HCT116 (cell line): ENCODE data around the gene SLC22A2. TPM values are rescaled to one million over a fixed set of nuclear protein-coding genes. Genes with fewer than 3 reads are reported as not detected.

Experiments
- ATAC-seq: fragments of 200-7000 bp; cut with Tn5 transposase; 2 replicates; pipeline ENCODE4 v1.9.1; 2020; ENCODE audit warnings: mild to moderate bottlenecking, moderate library complexity
- BruUV-seq: library from RNA; stranded (reverse); fragments of 400-500 nt; replicated peaks from 2 replicates; lab custom pipeline; 2021; lab: Mats Ljungman, UMichigan
- CTCF ChIA-PET: fragments of 300-600 bp; sonication (Branson Sonifier 250); formaldehyde crosslinking; loops from one replicate; lab custom pipeline; 2021; ENCODE audit warnings: antibody characterized with exemption; lab: Charles Lee
- POLR2A ChIA-PET: fragments of 300-600, 350-600 bp; sonication (Branson Sonifier 250); formaldehyde crosslinking; loops from one replicate; lab custom pipeline; 2021; ENCODE audit warnings: antibody characterized with exemption; lab: Charles Lee
- RAD21 ChIA-PET, 2 experiments: fragments of 300-600 bp; sonication (Branson Sonifier 250); formaldehyde crosslinking; loops; one replicate each; lab custom pipeline; 2023; ENCODE audit warnings: low total read pairs in 2 of 2; ENCODE audit not compliant: uncharacterized antibody in 2 of 2, unreplicated experiment in 2 of 2, low non-redundant PET in 1 of 2; lab: Charles Lee
- DNase-seq: peaks from one replicate; pipeline ENCODE4 v3.0.0-alpha.2; 2010; ENCODE audit warnings: low read depth, low spot score
- H2AFZ ChIP-seq: fragments of 200-600 bp; shearing (Covaris generic), sonication (generic); 2 replicates; pipeline ENCODE4 v1.6.1; 2017; ENCODE audit warnings: low read depth, mixed run types, mixed read lengths, antibody characterized with exemption, low read length; ENCODE audit not compliant: poor library complexity, severe bottlenecking
- H3K27ac ChIP-seq: 2 replicates; pipeline ENCODE4 v1.5.1; 2012; ENCODE audit warnings: low read depth, low read length
- H3K27me3 ChIP-seq: fragments of 200-600 bp; sonication (generic); 2 replicates; pipeline ENCODE4 v1.6.1; 2016; ENCODE audit warnings: mixed run types, low read length, mixed read lengths; ENCODE audit not compliant: insufficient read depth
- H3K36me3 ChIP-seq, 2 experiments: fragments of 200-500 bp in 1 of 2; fragments of 200-600 bp in 1 of 2; sonication (Bioruptor generic) in 1 of 2; sonication (generic) in 1 of 2; 2 replicates each; pipeline versions ENCODE4 v1.5.1 to v1.6.1; 2014 to 2016; ENCODE audit warnings: low read length in 2 of 2, inconsistent platforms in 1 of 2, mixed read lengths in 1 of 2, mixed run types in 1 of 2; ENCODE audit not compliant: insufficient read depth in 2 of 2, control insufficient read depth in 1 of 2
- H3K4me1 ChIP-seq, 2 experiments: fragments of 200-600 bp in 1 of 2; sonication (generic) in 1 of 2; 2 replicates each; pipeline versions ENCODE4 v1.5.1 to v1.6.1; 2012 to 2017; ENCODE audit warnings: low read length in 2 of 2, inconsistent platforms in 1 of 2, mild to moderate bottlenecking in 1 of 2, mixed read lengths in 1 of 2, mixed run types in 1 of 2, moderate library complexity in 1 of 2; ENCODE audit not compliant: insufficient read depth in 2 of 2, control insufficient read depth in 1 of 2
- H3K4me2 ChIP-seq: fragments of 200-600 bp; sonication (generic); 2 replicates; pipeline ENCODE4 v1.6.1; 2017; ENCODE audit warnings: mixed run types, low read length, mixed read lengths
- H3K4me3 ChIP-seq, 2 experiments: fragments of 200-600 bp in 1 of 2; sonication (generic) in 1 of 2; replicated peaks in 1 of 2; 2 replicates each; pipeline ENCODE4 v1.5.1; 2011 to 2016; ENCODE audit warnings: low read length in 2 of 2, control low read depth in 1 of 2, low read depth in 1 of 2, mild to moderate bottlenecking in 1 of 2, mixed read lengths in 1 of 2, mixed run types in 1 of 2
- H3K79me2 ChIP-seq: fragments of 200-600 bp; sonication (generic); 2 replicates; pipeline ENCODE4 v1.6.1; 2017; ENCODE audit warnings: mild to moderate bottlenecking, mixed run types, low read length, moderate library complexity, mixed read lengths; ENCODE audit not compliant: insufficient read depth
- H3K9ac ChIP-seq: fragments of 200-600 bp; sonication (generic); 2 replicates; pipeline ENCODE4 v1.6.1; 2016; ENCODE audit warnings: low read length, mixed read lengths
- H3K9me2 ChIP-seq: fragments of 200-600 bp; sonication (generic), shearing (Covaris generic); 2 replicates; pipeline ENCODE4 v1.6.1; 2017; ENCODE audit warnings: mixed run types, mild to moderate bottlenecking, moderate library complexity; ENCODE audit not compliant: insufficient read depth
- H3K9me3 ChIP-seq, 2 experiments: fragments of 200-500 bp in 1 of 2; fragments of 200-600 bp in 1 of 2; sonication (Bioruptor generic) in 1 of 2; sonication (generic) in 1 of 2; 2 replicates each; pipeline ENCODE4 v1.6.1; 2014 to 2017; ENCODE audit warnings: low read length in 2 of 2, mixed read lengths in 2 of 2, inconsistent platforms in 1 of 2, low read depth in 1 of 2, mild to moderate bottlenecking in 1 of 2, mixed run types in 1 of 2, moderate library complexity in 1 of 2; ENCODE audit not compliant: control insufficient read depth in 1 of 2, insufficient read depth in 1 of 2
- H4K20me1 ChIP-seq: fragments of 200-600 bp; sonication (generic), shearing (Covaris generic); 2 replicates; pipeline ENCODE4 v1.6.1; 2017; ENCODE audit warnings: mixed run types, mild to moderate bottlenecking, moderate library complexity; ENCODE audit not compliant: insufficient read depth
- CBX3 ChIP-seq: IDR thresholded peaks from 2 replicates; pipeline ENCODE4 v1.6.1; 2012; ENCODE audit warnings: low read depth
- EGR1 ChIP-seq: IDR thresholded peaks from 2 replicates; pipeline ENCODE4 v1.6.1; 2012; ENCODE audit warnings: low read depth
- EZH2 ChIP-seq: fragments of 200-600 bp; sonication (generic); IDR thresholded peaks from 2 replicates; pipeline ENCODE4 v1.6.1; 2017; ENCODE audit warnings: antibody characterized with exemption, mixed run types
- EZH2phosphoT487 ChIP-seq: fragments of 200-600 bp; IDR thresholded peaks from 2 replicates; pipeline ENCODE4 v1.6.1; 2018; ENCODE audit warnings: antibody characterized with exemption, borderline replicate concordance
- FOSL1 ChIP-seq: IDR thresholded peaks from 2 replicates; pipeline ENCODE4 v1.6.1; 2012; ENCODE audit warnings: low read depth
- JUND ChIP-seq: IDR thresholded peaks from 2 replicates; pipeline ENCODE4 v1.6.1; 2012
- POLR2A ChIP-seq: IDR thresholded peaks from 2 replicates; pipeline ENCODE4 v1.7.0; 2011; ENCODE audit warnings: borderline replicate concordance; ENCODE audit not compliant: insufficient read depth, insufficient read length; ENCODE audit errors: extremely low read depth
- POLR2AphosphoS5 ChIP-seq: IDR thresholded peaks from 2 replicates; pipeline ENCODE4 v1.6.1; 2011; ENCODE audit warnings: mild to moderate bottlenecking, low read depth, low read length, moderate library complexity
- RAD21 ChIP-seq: IDR thresholded peaks from 2 replicates; pipeline ENCODE4 v1.6.1; 2012; ENCODE audit warnings: low read depth, mild to moderate bottlenecking
- SP1 ChIP-seq: IDR thresholded peaks from 2 replicates; pipeline ENCODE4 v1.6.1; 2012; ENCODE audit warnings: low read depth
- SRF ChIP-seq: IDR thresholded peaks from 2 replicates; pipeline ENCODE4 v1.6.1; 2012; ENCODE audit warnings: low read depth
- TCF7L2 ChIP-seq: IDR thresholded peaks from 2 replicates; pipeline ENCODE4 v1.7.0; 2011; ENCODE audit warnings: borderline replicate concordance, inconsistent platforms; ENCODE audit not compliant: insufficient read depth, insufficient read length; ENCODE audit errors: extremely low read depth
- YY1 ChIP-seq: IDR thresholded peaks from 2 replicates; pipeline ENCODE4 v1.6.1; 2011; ENCODE audit warnings: low read length, low read depth, moderate library complexity, mild to moderate bottlenecking; ENCODE audit not compliant: insufficient replicate concordance; ENCODE audit errors: extremely low read depth
- ZFX ChIP-seq: fragments of 450-650 bp; IDR thresholded peaks from 2 replicates; pipeline ENCODE4 v1.6.1; 2017
- ZNF274 ChIP-seq: fragments of 200-500 bp; sonication (Bioruptor generic); IDR thresholded peaks from 2 replicates; pipeline ENCODE4 v1.6.1; 2014; ENCODE audit warnings: mild to moderate bottlenecking, low read depth, low read length, inconsistent platforms
- intact Hi-C: fragments of 100-400 bp; cut with micrococcal nuclease; formaldehyde crosslinking; loops from 2 replicates; pipeline ENCODE4 v1.10.0; 2022
- total RNA-seq: library from RNA; stranded (reverse); gene quantifications from one replicate; pipeline ENCODE4 v1.2.1, GENCODE V29; 2021; ENCODE audit not compliant: unreplicated experiment
- TF ChIP-seq, protein P1 (sequence below): IDR thresholded peaks from 2 replicates; pipeline ENCODE4 v1.6.1; 2011; ENCODE audit warnings: mild to moderate bottlenecking, low read length, moderate library complexity; ENCODE audit not compliant: insufficient replicate concordance; ENCODE audit errors: extremely low read depth
- TF ChIP-seq, protein P2 (sequence below): IDR thresholded peaks from 2 replicates; pipeline ENCODE4 v1.6.1; 2012
- TF ChIP-seq, protein P3 (sequence below): IDR thresholded peaks from 2 replicates; pipeline ENCODE4 v1.6.1; 2012
- TF ChIP-seq, protein P4 (sequence below): IDR thresholded peaks from 2 replicates; pipeline ENCODE4 v1.6.1; 2012; ENCODE audit warnings: low read depth
- TF ChIP-seq, protein P5 (sequence below), 3 experiments: fragments of 200-600 bp in 1 of 3; sonication (generic) in 1 of 3; IDR thresholded peaks in 2 of 3; conservative IDR thresholded peaks in 1 of 3; 2 replicates each; pipeline ENCODE4 v1.5.1; 2012 to 2017; ENCODE audit warnings: low read depth in 2 of 3, low read length in 2 of 3, antibody characterized with exemption in 1 of 3, borderline replicate concordance in 1 of 3, control low read depth in 1 of 3, mild to moderate bottlenecking in 1 of 3, mixed read lengths in 1 of 3, mixed run types in 1 of 3, moderate library complexity in 1 of 3; ENCODE audit not compliant: insufficient read depth in 1 of 3

SLC22A2 gene
- total RNA-seq, 1 experiment from 2014 or later = not detected

DNA sequence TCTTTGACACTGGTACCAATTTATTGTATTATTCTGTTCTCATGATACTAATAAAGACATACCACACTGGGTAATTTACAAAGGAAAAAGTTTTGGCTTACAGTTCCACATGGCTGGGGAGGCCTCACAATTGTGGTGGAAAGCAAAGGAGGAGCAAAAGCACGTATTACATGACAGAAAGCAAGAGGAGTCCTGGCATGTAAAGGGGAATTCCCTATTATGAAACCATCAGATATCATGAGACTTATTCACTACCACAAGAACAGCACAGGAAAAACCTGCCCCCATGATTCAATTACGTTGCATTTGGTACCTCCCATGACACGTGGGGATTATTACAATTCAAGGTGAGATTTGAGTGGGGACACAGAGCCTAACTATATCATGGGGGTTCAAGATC lies 43.4 kb downstream of the SLC22A2 start:
- no TSS peak for BruUV-seq
- POLR2A ChIA-PET = no interaction called here
- H2AFZ ChIP-seq = no peak overlapping the region

More for the DNA sequence above, 43.4 kb downstream of the SLC22A2 start:
- H3K9me3 ChIP-seq = peaks cover 3 to 5% of the 10 kb centered on the region in 2 experiments; a peak in 2 of 4 replicates
- TF ChIP-seq CBX3 = no peak
- TF ChIP-seq, protein P1, sequence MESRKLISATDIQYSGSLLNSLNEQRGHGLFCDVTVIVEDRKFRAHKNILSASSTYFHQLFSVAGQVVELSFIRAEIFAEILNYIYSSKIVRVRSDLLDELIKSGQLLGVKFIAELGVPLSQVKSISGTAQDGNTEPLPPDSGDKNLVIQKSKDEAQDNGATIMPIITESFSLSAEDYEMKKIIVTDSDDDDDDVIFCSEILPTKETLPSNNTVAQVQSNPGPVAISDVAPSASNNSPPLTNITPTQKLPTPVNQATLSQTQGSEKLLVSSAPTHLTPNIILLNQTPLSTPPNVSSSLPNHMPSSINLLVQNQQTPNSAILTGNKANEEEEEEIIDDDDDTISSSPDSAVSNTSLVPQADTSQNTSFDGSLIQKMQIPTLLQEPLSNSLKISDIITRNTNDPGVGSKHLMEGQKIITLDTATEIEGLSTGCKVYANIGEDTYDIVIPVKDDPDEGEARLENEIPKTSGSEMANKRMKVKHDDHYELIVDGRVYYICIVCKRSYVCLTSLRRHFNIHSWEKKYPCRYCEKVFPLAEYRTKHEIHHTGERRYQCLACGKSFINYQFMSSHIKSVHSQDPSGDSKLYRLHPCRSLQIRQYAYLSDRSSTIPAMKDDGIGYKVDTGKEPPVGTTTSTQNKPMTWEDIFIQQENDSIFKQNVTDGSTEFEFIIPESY = no peak
- TF ChIP-seq, protein P2, sequence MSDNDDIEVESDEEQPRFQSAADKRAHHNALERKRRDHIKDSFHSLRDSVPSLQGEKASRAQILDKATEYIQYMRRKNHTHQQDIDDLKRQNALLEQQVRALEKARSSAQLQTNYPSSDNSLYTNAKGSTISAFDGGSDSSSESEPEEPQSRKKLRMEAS = no peak
- no peak for TF ChIP-seq EZH2
- TF ChIP-seq EZH2phosphoT487 = no peak
- TF ChIP-seq, protein P3, sequence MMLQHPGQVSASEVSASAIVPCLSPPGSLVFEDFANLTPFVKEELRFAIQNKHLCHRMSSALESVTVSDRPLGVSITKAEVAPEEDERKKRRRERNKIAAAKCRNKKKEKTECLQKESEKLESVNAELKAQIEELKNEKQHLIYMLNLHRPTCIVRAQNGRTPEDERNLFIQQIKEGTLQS = no peak
- TF ChIP-seq RAD21 = no peak
- TF ChIP-seq FOSL1 = no peak
- no peak for TF ChIP-seq YY1
- TF ChIP-seq SRF = no peak
- no peak for TF ChIP-seq SP1
- no peak for TF ChIP-seq POLR2A
- no peak for TF ChIP-seq ZFX
- TF ChIP-seq, protein P4, sequence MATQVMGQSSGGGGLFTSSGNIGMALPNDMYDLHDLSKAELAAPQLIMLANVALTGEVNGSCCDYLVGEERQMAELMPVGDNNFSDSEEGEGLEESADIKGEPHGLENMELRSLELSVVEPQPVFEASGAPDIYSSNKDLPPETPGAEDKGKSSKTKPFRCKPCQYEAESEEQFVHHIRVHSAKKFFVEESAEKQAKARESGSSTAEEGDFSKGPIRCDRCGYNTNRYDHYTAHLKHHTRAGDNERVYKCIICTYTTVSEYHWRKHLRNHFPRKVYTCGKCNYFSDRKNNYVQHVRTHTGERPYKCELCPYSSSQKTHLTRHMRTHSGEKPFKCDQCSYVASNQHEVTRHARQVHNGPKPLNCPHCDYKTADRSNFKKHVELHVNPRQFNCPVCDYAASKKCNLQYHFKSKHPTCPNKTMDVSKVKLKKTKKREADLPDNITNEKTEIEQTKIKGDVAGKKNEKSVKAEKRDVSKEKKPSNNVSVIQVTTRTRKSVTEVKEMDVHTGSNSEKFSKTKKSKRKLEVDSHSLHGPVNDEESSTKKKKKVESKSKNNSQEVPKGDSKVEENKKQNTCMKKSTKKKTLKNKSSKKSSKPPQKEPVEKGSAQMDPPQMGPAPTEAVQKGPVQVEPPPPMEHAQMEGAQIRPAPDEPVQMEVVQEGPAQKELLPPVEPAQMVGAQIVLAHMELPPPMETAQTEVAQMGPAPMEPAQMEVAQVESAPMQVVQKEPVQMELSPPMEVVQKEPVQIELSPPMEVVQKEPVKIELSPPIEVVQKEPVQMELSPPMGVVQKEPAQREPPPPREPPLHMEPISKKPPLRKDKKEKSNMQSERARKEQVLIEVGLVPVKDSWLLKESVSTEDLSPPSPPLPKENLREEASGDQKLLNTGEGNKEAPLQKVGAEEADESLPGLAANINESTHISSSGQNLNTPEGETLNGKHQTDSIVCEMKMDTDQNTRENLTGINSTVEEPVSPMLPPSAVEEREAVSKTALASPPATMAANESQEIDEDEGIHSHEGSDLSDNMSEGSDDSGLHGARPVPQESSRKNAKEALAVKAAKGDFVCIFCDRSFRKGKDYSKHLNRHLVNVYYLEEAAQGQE = no peak
- no peak for TF ChIP-seq TCF7L2
- no peak for TF ChIP-seq ZNF274
- TF ChIP-seq POLR2AphosphoS5 = no peak
- no peak for TF ChIP-seq EGR1
- TF ChIP-seq, protein P5, sequence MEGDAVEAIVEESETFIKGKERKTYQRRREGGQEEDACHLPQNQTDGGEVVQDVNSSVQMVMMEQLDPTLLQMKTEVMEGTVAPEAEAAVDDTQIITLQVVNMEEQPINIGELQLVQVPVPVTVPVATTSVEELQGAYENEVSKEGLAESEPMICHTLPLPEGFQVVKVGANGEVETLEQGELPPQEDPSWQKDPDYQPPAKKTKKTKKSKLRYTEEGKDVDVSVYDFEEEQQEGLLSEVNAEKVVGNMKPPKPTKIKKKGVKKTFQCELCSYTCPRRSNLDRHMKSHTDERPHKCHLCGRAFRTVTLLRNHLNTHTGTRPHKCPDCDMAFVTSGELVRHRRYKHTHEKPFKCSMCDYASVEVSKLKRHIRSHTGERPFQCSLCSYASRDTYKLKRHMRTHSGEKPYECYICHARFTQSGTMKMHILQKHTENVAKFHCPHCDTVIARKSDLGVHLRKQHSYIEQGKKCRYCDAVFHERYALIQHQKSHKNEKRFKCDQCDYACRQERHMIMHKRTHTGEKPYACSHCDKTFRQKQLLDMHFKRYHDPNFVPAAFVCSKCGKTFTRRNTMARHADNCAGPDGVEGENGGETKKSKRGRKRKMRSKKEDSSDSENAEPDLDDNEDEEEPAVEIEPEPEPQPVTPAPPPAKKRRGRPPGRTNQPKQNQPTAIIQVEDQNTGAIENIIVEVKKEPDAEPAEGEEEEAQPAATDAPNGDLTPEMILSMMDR (IDR thresholded peaks at IDR 0.05 in 2 of 3, conservative IDR thresholded peaks at IDR 0.05 in 1 of 3; ENCODE audit: borderline replicate concordance in 1 of 3, insufficient read depth in 1 of 3, low read depth in 2 of 3, low read length in 2 of 3) = no peak
- no peak for TF ChIP-seq JUND
- no peaks in the 10 kb centered on the region for H3K79me2 ChIP-seq
- CTCF ChIA-PET = no interaction called here
- H3K36me3 ChIP-seq = no peaks in the 10 kb centered on the region
- no peaks in the 10 kb centered on the region for H4K20me1 ChIP-seq
- no peaks in the 10 kb centered on the region for H3K27me3 ChIP-seq
- RAD21 ChIA-PET = no interaction called here
- DNase-seq = no peak
- no peak overlapping the region for H3K27ac ChIP-seq
- intact Hi-C loops = no loop called here
- no peaks in the 10 kb centered on the region for H3K9me2 ChIP-seq
- H3K4me3 ChIP-seq = no peak overlapping the region
- ATAC-seq = no peak
- H3K4me2 ChIP-seq = no peak overlapping the region
- no peaks in the 10 kb centered on the region for H3K4me1 ChIP-seq
- H3K9ac ChIP-seq = no peak overlapping the region
